Natural killer cell treated with Interleukin-12 subunit alpha and Interleukin-12 subunit beta and Interleukin-15 and Interleukin-18, amount 100 ng/mL, for 72 hours (primary cell): ENCODE results near the gene CASK. TPM values are rescaled to one million over a fixed set of nuclear protein-coding genes. Genes with fewer than 3 reads are reported as not detected.
"Not testable (repeated sequence)": the region's sequence is repeated elsewhere in the genome, so short reads cannot be mapped to it uniquely, and the experiment has no call there.

Experiments used
- ATAC-seq, 2 donors: fragments of 150-1000 bp; cut with Tn5 transposase in 1 of 2; sonication (Bioruptor Pico), chemical (Tn5 transposase) in 1 of 2; 2 replicates each; pipeline ENCODE4 v1.10.0; 2021
- DNase-seq: peaks from one replicate; pipeline ENCODE4 v3.0.0; 2022; ENCODE audit warnings: low spot score
- H3K27ac Mint-ChIP-seq, 2 donors: 1 replicate in 1 of 2; 2 replicates in 1 of 2; pipeline ENCODE4 v1.8.0; 2022; ENCODE audit warnings: mixed read lengths in 2 of 2, mild to moderate bottlenecking in 1 of 2, moderate library complexity in 1 of 2
- H3K27me3 Mint-ChIP-seq, 2 donors: 1 replicate in 1 of 2; 2 replicates in 1 of 2; pipeline ENCODE4 v1.8.0; 2022; ENCODE audit warnings: mixed read lengths in 2 of 2
- H3K36me3 Mint-ChIP-seq: one replicate; pipeline ENCODE4 v1.8.0; 2022; ENCODE audit warnings: mixed read lengths
- H3K4me1 Mint-ChIP-seq, 2 donors: 1 replicate in 1 of 2; 2 replicates in 1 of 2; pipeline ENCODE4 v1.8.0; 2022; ENCODE audit warnings: low read depth in 2 of 2, mixed read lengths in 2 of 2, mild to moderate bottlenecking in 1 of 2
- H3K4me3 Mint-ChIP-seq: one replicate; pipeline ENCODE4 v1.8.0; 2022; ENCODE audit warnings: mixed read lengths
- H3K9me3 Mint-ChIP-seq: 2 replicates; pipeline ENCODE4 v1.8.0; 2022; ENCODE audit warnings: mixed read lengths
- total RNA-seq, 2 donors: library from RNA; stranded (reverse); gene quantifications; one replicate each; pipeline ENCODE4 v1.2.3, GENCODE V29; 2022

CASK gene
- total RNA-seq, 2 donors from 2014 or later: 30.5 to 55.3 TPM

DNA sequence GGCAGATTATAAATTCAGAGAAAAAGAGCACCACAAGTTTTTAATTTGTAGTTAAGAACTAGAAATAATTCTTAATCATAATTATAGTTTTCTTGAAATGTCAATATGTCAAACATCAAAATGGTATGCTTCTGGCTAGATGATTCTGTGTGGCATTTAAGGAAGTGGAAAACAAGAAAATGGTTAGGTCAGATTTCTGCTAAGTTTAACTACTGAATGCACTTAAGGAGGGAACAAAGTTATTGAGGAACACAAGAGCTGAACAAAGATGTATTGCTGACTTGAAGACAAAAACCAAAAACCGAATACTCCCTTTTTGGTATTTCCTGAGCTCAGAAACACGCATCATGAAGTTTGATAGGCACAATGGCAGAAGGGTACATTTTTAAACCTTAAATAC is 293.3 kb downstream of the CASK start:
- H3K4me1 Mint-ChIP-seq: peaks cover 0 to 3% of the 10 kb centered on the region in 2 donors
- H3K36me3 Mint-ChIP-seq: peaks cover 5% of the 10 kb centered on the region
- no peak overlapping the region for H3K27ac Mint-ChIP-seq
- no peak for ATAC-seq
- DNase-seq: no peak
- H3K9me3 Mint-ChIP-seq: no peaks in the 10 kb centered on the region
- no peak overlapping the region for H3K4me3 Mint-ChIP-seq
- H3K27me3 Mint-ChIP-seq: peaks cover 0 to 3% of the 10 kb centered on the region in 2 donors

DNA sequence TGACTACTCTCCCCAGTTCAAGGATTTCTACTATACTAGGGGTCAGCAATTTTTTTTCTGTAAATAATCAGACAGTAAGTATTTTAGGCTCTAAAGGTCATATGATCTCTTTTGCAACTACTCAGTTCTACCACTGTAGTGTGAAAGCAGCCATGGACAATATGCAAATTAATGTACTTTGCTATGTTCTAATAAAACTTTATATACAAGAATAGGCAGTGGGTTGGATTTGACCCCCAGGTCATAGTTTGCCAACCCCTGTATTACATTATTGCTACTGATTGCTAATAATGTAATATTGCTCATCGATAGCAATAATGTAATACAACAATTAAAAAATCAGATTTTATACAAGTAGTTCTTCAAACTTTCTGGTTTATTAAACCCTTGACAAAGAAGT is 293.8 kb downstream of the CASK start:
- no peaks in the 10 kb centered on the region for H3K9me3 Mint-ChIP-seq
- peaks cover 0 to 5% of the 10 kb centered on the region in 2 donors for H3K27me3 Mint-ChIP-seq
- no peak overlapping the region for H3K4me3 Mint-ChIP-seq
- H3K4me1 Mint-ChIP-seq: peaks cover 0 to 3% of the 10 kb centered on the region in 2 donors
- peaks cover 5% of the 10 kb centered on the region for H3K36me3 Mint-ChIP-seq
- ATAC-seq: no peak
- DNase-seq: no peak
- no peak overlapping the region for H3K27ac Mint-ChIP-seq

DNA sequence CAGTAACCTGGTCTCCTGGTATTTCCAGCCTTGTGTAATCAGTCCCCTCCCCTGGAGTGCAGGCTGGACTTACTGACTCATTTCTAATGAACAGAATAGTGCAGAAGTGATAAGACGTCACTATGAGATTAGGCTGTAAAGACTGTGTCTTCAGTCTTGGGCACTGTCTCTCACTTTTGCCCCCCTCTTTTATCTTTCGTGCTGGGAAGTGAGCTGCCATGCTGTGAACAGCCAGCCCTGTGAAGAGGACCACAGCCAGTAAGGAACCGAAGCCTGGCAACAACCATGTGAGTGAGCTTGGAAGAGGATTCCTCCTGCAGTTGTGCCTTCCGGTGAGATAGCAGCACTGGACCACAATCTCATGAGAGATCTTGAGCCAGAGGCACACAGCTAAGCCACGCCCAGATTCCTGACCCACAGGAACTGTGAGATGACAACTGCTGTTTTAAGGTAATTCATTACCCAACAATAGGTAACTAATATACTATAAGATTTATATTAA is 302.1 kb downstream of the CASK start:
- Mint-ChIP-seq H3K4me3 (no peak overlapping the region), H3K9me3 (no peaks in the 10 kb centered on the region), H3K27ac (peak overlapping the region in 1 of 2 donors; percentile 50), H3K27me3 (peaks cover 0 to 8% of the 10 kb centered on the region in 2 donors), H3K4me1 (peaks cover 0 to 4% of the 10 kb centered on the region in 2 donors), H3K36me3 (peaks cover 3% of the 10 kb centered on the region)
- DNase-seq (no peak), ATAC-seq (peak; percentile 51 to 59)

DNA sequence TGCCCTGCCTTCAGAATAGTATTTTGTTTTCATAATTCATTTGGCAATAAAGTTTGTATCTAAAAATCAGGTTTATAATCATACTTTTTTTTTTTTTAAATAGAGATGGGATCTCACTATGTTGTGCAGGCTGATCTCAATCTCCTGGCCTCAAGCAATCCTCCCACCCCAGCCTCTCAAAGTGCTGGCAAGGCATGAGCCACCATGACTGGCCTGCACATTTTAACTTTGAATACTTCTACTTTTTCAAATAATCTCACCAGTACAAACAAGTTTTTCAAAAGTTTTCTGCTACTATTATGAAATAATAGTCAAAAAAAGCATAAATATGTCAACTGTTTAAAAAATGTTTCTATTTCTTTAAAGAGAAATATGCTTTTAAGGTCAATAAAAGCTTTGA is 304.1 kb downstream of the CASK start:
- no peak overlapping the region for H3K27ac Mint-ChIP-seq
- no peaks in the 10 kb centered on the region for H3K9me3 Mint-ChIP-seq
- peaks cover 0 to 4% of the 10 kb centered on the region in 2 donors for H3K27me3 Mint-ChIP-seq
- H3K36me3 Mint-ChIP-seq: no peaks in the 10 kb centered on the region
- H3K4me1 Mint-ChIP-seq: peaks cover 0 to 4% of the 10 kb centered on the region in 2 donors
- DNase-seq (no peak), ATAC-seq (no peak)
- H3K4me3 Mint-ChIP-seq: no peak overlapping the region

DNA sequence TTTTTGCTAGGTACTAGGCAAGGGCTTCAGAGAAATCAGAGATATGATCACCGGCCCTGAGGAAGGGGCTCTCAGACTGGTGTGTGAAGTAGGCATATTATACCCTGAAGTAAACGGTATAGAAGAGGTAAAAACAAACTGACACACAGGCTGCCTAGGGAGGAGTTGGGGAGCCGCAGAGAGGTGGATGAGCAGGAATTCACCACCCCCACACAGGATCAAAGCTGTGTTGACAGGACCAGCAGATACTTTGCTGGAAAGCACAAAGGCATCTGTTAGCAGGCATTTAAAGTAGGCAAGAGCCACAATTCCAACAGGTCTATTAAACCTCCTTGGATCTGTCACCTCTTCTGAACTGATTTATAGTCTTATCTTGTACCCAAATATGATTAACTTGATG is 306.4 kb downstream of the CASK start:
- no peaks in the 10 kb centered on the region for H3K36me3 Mint-ChIP-seq
- H3K9me3 Mint-ChIP-seq: no peaks in the 10 kb centered on the region
- ATAC-seq: no peak
- no peak overlapping the region for H3K27ac Mint-ChIP-seq
- no peak overlapping the region for H3K4me3 Mint-ChIP-seq
- H3K27me3 Mint-ChIP-seq: peaks cover 0 to 4% of the 10 kb centered on the region in 2 donors
- H3K4me1 Mint-ChIP-seq: peaks cover 0 to 4% of the 10 kb centered on the region in 2 donors
- DNase-seq: no peak

DNA sequence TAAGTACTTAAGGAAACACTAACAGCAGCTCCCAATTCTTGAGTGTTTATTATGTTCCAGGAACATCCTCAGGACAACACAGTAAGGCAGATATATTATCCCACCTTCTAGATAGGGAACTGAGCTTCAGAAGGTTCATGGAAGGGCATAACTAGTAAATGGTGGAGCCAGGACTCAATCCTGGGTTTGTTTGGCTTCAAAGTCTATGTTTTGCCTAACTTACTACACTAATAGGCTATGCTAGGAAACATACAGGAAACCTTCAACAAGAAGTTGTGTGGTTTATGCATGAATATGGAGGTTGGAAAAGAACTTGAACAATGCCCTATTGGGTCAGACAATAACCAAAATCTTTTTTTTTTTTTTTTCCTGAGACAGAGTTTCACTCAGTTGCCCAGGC is 307.1 kb downstream of the CASK start:
- DNase-seq (no peak), ATAC-seq (no peak)
- peaks cover 0 to 4% of the 10 kb centered on the region in 2 donors for H3K27me3 Mint-ChIP-seq
- H3K36me3 Mint-ChIP-seq: no peaks in the 10 kb centered on the region
- H3K27ac Mint-ChIP-seq: no peak overlapping the region
- H3K4me1 Mint-ChIP-seq: peaks cover 0 to 2% of the 10 kb centered on the region in 2 donors
- no peaks in the 10 kb centered on the region for H3K9me3 Mint-ChIP-seq
- H3K4me3 Mint-ChIP-seq: no peak overlapping the region

DNA sequence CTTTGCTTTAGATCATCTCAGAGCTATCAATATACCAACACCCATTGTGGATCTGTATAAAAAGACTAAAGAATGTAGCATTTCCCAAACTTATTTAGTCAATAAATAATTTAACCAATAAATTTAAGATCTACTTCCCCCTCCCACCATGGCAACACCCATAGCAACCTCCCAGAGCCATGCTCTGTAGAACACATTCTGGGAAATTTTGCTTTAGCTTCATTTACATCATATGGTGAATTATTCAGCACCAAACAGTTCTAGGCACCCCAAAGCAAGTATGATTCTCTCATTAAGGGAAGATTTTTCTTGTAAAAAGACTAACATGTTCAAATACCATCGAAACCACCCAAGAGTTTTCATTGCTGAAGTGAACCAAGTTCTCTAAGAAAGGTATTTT is 315.1 kb downstream of the CASK start:
- Mint-ChIP-seq H3K36me3 (no peaks in the 10 kb centered on the region), H3K4me1 (peaks cover 0 to 5% of the 10 kb centered on the region in 2 donors), H3K27me3 (peaks cover 0 to 5% of the 10 kb centered on the region in 2 donors), H3K9me3 (no peaks in the 10 kb centered on the region), H3K27ac (no peak overlapping the region), H3K4me3 (no peak overlapping the region)
- DNase-seq (no peak), ATAC-seq (no peak)

DNA sequence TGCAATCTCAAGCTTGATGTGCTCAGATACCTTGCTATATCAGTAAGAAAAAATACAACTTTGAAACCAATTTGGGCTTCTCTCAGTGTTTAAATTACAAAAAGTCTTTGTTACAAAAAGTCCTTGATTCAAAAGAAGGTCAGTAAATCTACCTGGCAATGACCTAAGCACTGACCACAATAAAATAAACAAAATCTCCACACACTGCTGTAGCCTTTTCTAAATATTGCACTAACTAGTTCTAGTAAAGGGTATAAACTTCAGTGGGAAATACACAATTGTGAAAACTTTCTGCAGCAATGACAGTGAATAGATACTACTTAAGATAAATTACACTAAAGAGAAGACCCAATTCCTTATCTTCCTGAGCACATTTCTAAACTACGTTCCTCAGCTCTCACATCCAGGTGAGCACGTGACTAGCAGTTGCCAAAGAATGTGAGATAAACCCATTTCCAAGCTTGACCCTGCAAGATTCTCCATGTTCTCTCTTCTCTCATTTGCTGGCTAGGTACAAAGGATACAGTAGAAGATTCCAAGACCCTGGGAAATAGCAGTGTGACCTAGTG is 316.0 kb downstream of the CASK start:
- peaks cover 0 to 5% of the 10 kb centered on the region in 2 donors for H3K4me1 Mint-ChIP-seq
- no peak overlapping the region for H3K4me3 Mint-ChIP-seq
- ATAC-seq (no peak), DNase-seq (no peak)
- H3K27ac Mint-ChIP-seq: no peak overlapping the region
- H3K27me3 Mint-ChIP-seq: peaks cover 0 to 5% of the 10 kb centered on the region in 2 donors
- no peaks in the 10 kb centered on the region for H3K9me3 Mint-ChIP-seq
- H3K36me3 Mint-ChIP-seq: no peaks in the 10 kb centered on the region

DNA sequence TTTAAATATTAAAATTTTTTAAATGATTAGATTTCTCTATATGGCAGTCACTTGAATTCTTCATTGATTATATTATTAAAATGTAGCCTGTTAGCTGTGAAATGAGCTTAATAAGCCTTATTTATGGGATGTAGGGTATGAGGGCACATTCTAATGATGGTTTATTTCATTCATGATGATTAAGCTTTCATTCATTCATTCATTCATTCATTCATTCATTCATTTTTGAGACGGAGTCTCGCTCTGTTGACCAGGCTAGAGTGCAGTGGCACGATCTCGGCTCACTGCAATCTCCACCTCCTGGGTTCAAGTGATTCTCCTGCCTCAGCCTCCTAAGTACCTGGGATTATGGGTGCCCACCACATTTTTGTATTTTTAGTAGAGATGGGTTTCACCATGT is 317.3 kb downstream of the CASK start:
- DNase-seq, H3K27ac Mint-ChIP-seq, H3K9me3 Mint-ChIP-seq, H3K4me1 Mint-ChIP-seq, H3K27me3 Mint-ChIP-seq, H3K36me3 Mint-ChIP-seq, ATAC-seq, H3K4me3 Mint-ChIP-seq: not testable (repeated sequence)

DNA sequence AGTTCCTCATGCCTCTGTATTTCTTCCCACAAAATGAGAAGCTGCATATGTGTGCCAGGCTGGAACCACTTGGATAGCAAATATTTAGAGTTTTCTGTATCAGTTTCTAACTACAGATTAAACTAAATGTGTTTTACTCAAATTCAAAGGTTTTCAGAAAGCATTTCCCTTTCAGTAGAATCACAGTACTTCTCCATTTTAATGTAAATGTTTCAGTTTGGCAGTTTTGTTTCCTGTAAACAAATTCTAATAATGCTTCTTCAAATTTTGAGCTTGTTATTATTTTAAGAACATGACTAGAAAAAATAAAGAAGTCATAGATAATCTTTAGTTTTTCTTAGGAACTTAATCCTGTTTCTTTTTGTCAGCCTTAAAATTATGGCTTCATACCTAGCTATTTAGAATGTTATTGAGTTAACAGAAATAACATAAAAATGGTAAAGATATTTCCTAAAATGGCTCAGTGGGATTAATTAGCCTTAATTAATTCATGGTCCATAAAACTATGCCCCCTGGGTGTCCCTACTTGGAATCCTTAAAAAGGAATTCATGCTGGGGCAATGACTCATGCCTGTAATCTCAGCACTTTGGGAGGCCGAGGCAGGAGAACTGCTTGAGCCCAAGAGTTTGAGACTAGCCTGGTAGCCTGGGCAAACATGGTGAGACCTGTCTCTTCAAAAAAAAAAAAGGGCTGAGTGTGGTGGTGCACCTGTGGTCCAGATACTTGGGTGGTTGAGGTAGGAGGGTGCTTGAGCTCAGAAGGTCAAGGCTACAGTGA is 318.4 kb downstream of the CASK start:
- Mint-ChIP-seq H3K9me3 (no peaks in the 10 kb centered on the region), H3K4me1 (peaks cover 0 to 5% of the 10 kb centered on the region in 2 donors), H3K27me3 (peaks cover 0 to 8% of the 10 kb centered on the region in 2 donors), H3K36me3 (no peaks in the 10 kb centered on the region), H3K4me3 (no peak overlapping the region), H3K27ac (no peak overlapping the region)
- ATAC-seq (no peak), DNase-seq (no peak)

DNA sequence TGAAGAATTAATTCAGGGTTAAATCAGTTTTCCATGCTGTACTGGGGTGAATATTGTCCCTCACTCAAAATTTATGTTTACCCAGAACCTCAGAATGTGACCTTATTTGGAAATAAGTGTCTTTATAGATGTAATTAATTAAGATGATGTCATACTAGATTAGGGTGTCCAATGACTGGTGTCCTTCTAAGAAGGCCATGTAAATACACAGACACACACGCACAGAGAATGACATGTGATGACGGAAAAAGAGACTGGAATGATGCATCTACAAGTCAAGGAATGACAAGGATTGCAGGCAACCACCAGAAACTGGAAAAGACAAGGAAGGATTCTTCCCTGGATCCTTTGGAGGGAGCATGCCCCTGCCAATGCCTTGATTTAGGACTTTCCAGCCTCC is 319.2 kb downstream of the CASK start:
- H3K9me3 Mint-ChIP-seq: no peaks in the 10 kb centered on the region
- no peak overlapping the region for H3K4me3 Mint-ChIP-seq
- ATAC-seq (no peak), DNase-seq (no peak)
- H3K27me3 Mint-ChIP-seq: peaks cover 0 to 8% of the 10 kb centered on the region in 2 donors
- no peak overlapping the region for H3K27ac Mint-ChIP-seq
- H3K36me3 Mint-ChIP-seq: no peaks in the 10 kb centered on the region
- peaks cover 0 to 5% of the 10 kb centered on the region in 2 donors for H3K4me1 Mint-ChIP-seq

DNA sequence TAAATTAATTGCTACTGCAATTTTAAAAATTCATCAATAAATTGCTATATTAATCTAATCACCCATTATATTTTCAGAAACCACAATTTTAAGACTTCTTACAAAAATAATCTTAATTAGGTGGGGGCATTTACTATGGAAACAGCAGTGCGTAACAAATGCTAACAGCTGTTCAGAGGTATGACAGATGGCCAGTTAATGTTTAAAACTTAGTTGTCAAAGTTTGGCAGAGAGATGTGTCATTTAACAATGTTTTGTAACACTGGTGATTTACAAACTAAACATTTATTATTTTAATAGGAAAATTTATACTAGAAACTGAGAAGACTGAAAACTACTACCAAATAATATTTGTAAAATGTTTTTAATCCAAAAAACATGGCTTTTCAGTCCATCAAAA is 319.8 kb downstream of the CASK start:
- H3K9me3 Mint-ChIP-seq: no peaks in the 10 kb centered on the region
- H3K4me3 Mint-ChIP-seq: no peak overlapping the region
- peaks cover 0 to 8% of the 10 kb centered on the region in 2 donors for H3K27me3 Mint-ChIP-seq
- no peaks in the 10 kb centered on the region for H3K36me3 Mint-ChIP-seq
- DNase-seq: no peak
- H3K4me1 Mint-ChIP-seq: peaks cover 0 to 5% of the 10 kb centered on the region in 2 donors
- no peak for ATAC-seq
- no peak overlapping the region for H3K27ac Mint-ChIP-seq

DNA sequence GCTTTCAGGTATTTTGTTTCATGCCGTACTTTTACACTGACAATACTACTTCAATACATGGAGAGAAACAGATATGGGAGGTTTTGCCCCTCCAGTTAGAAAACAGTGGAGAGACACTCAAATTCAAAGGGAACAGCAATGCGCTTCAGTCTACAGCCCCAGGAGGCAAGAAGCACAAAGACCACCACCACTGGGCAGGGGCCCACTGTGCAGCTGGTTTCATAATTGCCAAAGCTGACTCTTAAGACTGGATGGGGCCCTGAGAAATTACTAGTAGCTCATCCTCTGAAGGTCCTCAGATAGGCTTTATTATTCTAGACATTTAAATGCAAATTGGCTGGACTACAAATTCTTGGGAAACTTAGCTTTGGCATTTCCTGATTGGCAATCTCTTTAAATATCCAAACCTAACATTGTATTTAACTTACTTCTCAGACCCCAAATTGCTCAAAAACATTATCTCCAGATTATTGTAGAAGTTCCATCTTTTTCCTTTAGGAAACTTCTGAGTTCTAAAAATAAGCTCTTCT is 320.5 kb downstream of the CASK start:
- Mint-ChIP-seq H3K27me3 (peaks cover 0 to 10% of the 10 kb centered on the region in 2 donors), H3K4me3 (no peak overlapping the region), H3K36me3 (no peaks in the 10 kb centered on the region), H3K4me1 (peaks cover 0 to 5% of the 10 kb centered on the region in 2 donors), H3K9me3 (no peaks in the 10 kb centered on the region), H3K27ac (no peak overlapping the region)
- DNase-seq (no peak), ATAC-seq (no peak)

DNA sequence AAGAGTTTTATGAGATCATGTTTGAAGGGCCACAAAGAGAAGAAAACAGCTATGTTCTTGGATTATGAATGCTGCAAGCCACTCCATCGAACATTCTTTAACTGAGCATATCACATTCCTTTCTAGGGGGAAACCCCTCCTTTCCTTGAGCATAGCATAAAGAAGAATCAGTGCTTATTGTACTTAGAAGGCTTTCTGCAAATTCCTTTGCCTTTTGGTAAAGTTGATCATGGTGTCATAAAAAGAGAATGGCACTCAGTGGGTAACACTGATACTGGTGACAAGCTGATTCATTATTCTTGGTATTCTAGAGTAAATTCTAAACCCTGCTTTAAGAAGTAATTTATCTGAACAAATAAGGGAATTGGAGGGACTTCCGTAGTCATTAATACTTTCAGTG is 323.1 kb downstream of the CASK start:
- Mint-ChIP-seq H3K27ac (no peak overlapping the region), H3K4me1 (no peaks in the 10 kb centered on the region), H3K9me3 (no peaks in the 10 kb centered on the region), H3K36me3 (no peaks in the 10 kb centered on the region), H3K4me3 (no peak overlapping the region), H3K27me3 (peaks cover 0 to 6% of the 10 kb centered on the region in 2 donors)
- DNase-seq: no peak
- ATAC-seq: no peak
